ENCODE data around the gene LRP1B. TPM values are rescaled to one million over a fixed set of nuclear protein-coding genes. Genes with fewer than 3 reads are reported as not detected.
"Not testable (repeated sequence)": the region's sequence is repeated elsewhere in the genome, so short reads cannot be mapped to it uniquely, and the experiment has no call there.

The LRP1B gene
- polyA plus RNA-seq, 1 donor = 1.1 TPM

GRCh38 chr2:141021109-141021508 is 1109.7 kb downstream of the LRP1B start:
- DNase-seq = no peak

GRCh38 chr2:141020346-141020745 is 1110.5 kb downstream of the LRP1B start:
- no peak for DNase-seq

DNA sequence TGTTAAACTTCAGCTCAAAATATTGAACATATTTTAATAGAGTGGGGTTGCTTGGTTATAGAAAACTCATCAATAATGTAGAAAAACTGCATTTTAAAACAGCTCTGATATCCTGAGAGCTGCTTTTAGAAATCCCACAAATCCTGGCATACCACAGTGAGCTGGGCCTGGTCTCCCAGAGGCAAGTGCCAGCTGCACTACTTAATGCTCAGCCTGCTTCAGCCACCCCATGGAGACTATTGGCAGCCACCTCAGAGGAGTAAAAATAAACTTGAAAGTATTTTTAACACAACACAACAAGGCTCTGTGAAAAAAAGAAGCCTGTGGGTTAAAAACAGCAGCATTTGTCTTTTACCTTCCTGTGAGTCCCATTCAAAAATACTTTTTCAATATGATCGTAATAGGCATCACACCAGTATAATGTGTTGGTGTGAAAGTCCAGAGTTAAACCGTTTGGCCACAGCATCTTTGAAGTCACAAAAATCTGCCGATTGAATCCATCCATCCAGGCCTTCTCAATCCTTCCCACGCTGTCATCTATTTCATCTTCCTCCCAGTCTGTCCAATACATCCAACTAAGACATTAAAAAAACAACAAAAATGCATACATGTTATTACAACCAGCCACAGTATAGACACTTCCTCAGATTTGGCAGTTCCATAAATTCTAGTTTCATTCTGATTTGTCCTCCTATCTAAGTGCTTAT is 1115.3 kb downstream of the LRP1B start:
- DNase-seq = no peak

- DNase-seq = no peak
Observed at GRCh38 chr2:141003967-141004657, 1126.7 kb downstream of the LRP1B start.

- no peak for DNase-seq
Observed at GRCh38 chr2:141001750-141002149, 1129.1 kb downstream of the LRP1B start.

DNA sequence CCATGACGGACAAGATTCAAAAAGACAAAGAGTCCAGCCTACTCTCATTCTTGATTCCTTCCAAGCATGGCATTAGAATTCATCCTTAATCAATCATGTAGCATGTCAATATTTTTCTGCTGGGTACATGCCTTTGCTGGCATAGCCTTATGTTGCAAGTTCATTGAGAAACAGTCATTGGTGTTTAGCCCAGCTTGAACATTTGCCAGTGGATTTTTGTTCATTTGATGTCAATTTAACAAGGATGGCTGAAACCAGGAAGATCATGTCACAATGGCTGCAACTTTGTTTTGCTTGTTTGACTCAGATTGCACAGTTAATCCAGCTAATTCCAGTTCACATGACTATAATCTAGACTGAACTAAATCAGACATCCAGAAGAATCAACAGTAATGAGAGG is 1132.2 kb downstream of the LRP1B start:
- no peak for DNase-seq

DNA sequence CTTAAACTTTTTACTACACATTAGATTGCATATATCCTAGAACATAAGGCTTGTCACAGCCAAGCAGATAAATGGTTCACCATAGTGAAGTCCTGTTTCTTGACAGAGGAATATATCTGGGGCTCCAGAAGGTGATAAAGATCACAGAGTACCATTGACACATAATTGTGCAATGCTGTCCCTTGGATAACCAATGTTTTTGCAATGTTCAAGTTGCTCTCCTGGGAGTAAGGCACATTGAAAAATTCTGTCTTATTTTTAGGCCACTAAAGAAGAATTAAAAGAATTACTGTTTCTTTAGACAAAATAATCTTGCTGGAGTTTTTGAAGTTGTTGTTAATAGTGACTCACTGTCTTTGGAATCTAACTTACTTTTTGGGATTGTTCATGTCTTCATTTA is 1132.8 kb downstream of the LRP1B start:
- DNase-seq = no peak

DNA sequence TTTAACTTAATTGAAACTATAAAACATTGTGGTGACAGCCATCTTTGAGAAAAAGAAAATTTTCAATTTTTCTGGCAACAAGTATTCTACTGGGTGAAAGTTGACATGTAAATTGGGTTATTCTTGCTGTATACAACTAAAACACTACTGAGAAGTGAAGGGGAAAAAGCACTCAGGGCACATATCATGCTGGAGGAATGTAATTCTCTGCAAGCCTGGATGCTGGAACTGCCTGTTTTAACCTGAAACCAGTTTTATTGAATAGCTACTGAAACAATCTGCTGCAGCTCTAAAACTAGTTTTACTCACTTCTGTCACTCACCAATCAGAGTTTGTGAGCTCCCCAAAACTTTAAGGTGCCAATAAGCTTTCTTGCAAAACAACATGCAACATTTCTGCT is 1136.0 kb downstream of the LRP1B start:
- DNase-seq = no peak

DNA sequence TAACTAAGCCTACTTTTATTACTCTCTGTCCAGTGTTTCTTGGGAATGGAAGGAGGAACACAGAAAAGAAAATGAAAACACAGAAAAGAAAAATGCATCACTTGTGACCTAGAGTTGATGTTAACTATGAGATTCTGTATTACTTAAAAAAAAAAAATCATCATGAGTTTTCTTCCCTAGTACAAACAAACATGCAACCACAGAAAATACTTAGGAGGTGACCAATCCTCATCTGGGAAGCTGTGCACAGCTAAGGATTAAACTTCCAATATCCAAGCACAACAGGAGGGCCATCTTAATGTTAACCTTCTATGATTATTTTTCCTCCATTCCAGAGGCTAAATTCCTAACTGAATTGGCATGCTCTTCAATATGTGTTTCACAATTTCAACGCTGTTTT is 1140.4 kb downstream of the LRP1B start:
- DNase-seq = no peak

DNA sequence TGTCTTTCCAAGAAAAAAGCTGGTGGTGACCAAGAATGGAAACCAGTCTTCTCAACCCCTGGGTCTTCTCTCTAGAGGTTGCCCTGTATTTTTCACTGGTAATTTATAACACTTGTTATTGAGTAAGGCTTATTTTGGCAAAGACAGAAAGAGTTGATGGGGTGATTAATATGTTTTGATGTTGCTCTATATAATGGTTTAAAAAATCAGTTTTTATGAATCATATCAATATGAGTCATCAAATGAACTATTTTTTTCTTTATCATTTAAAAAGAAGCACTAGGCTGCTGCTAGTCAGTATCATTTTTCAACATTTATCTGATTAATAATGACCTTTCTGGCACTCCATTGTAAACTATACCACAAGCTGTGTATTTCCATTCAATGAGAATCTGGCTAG is 1142.2 kb downstream of the LRP1B start:
- DNase-seq = no peak

- no peak for DNase-seq
Observed at GRCh38 chr2:140986456-140986855, 1144.4 kb downstream of the LRP1B start.

GRCh38 chr2:140975237-140975636 is 1155.6 kb downstream of the LRP1B start:
- no peak for DNase-seq

DNA sequence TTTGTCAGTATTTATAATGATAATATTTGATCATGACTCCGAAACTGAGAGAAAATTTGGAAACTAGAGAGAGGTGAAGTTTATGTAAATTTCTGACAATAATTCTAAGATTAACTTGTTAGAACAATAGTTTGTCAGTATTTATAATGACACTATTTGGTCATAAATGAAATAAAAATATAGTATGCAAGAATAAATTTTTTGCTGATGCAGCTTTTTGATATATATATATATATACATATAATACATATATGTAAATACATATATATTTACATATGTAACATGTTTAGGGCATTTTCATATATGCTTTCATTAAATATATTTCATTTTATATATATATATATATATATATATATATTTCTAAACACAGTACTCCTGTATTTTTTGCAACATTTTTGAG is 1158.1 kb downstream of the LRP1B start:
- DNase-seq = no peak

- DNase-seq = not testable (repeated sequence)
Observed at GRCh38 chr2:140964324-140964723, 1166.5 kb downstream of the LRP1B start.

DNA sequence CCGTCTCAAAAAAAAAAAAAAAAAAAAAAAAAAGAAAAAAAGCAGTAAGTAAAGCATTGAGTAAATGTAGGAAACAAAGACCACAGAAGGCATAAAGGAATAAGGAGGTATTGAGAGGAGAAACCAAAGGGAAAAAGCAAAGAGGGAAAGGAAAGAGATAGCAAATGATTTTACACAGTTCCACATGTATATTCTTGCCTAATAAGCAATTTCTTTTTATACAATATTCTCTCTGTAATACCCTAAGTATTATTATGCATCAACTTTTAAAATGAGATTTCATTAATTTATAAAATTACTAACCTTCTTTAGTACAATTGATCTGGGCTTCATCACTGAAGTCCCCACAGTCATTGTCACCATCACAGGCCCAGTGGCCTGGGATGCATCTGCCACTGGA is 1180.9 kb downstream of the LRP1B start:
- no peak for DNase-seq

- DNase-seq = no peak
Observed at GRCh38 chr2:140947236-140947635, 1183.6 kb downstream of the LRP1B start.

- DNase-seq = no peak
Observed at GRCh38 chr2:140943867-140944266, 1186.9 kb downstream of the LRP1B start.

DNA sequence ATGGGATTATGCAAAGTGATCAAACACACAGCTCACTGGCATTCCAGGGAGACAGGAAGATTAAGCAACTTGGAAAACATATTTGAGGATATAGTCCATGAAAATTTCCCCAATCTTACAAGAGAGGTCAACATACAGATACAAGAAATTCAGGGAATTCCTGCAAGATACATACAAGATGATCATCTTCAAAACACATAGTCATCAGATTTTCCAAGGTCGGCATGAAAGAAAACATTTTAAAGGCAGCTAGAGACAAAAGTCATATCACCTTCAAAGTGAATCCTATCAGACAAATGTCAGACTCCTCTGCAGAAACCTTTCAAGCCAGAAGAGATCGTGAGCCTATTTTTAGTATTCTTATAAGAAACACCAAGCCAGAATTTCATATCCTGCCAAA is 1188.5 kb downstream of the LRP1B start:
- no peak for DNase-seq

GRCh38 chr2:140929849-140930248 is 1201.0 kb downstream of the LRP1B start:
- peak; percentile 8 for DNase-seq

DNA sequence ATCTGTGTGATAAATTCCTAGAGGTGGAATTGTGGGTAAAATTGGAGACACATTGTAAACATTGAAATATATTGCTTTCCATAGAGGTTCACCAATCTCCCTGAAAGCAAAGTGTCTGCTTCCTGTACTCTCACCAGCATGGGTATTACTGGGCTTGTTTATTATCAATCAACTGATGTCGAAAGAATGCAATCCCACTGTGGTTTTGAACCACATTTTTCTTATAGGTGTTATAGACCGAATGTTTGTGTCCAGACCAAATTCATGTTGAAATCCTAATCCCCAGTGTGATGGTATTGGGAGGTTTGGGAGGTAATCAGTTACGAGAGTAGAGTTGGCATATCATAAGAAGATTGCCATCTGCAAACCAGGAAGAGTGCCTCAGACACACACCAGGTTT is 1212.4 kb downstream of the LRP1B start:
- no peak for DNase-seq

DNA sequence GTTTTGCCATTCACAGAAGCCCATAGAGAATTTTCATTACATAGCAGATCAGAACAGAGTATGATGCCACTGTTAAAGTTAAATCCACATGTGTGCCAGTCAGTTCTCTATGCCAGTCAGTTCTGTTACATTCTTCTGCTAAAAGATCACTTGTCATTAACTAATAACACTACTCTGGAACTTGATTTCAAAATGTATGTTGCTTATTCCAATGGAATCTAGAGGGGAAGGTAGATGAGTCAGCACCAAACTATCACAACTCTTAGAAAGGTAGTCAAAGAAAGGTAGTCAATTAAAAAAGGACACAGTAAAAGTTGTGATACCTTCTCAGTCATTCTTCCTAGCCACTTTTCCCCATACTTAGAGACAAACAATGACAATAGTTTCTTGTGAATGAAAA is 1214.4 kb downstream of the LRP1B start:
- no peak for DNase-seq

GRCh38 chr2:140910683-140911082 is 1220.1 kb downstream of the LRP1B start:
- no peak for DNase-seq

DNA sequence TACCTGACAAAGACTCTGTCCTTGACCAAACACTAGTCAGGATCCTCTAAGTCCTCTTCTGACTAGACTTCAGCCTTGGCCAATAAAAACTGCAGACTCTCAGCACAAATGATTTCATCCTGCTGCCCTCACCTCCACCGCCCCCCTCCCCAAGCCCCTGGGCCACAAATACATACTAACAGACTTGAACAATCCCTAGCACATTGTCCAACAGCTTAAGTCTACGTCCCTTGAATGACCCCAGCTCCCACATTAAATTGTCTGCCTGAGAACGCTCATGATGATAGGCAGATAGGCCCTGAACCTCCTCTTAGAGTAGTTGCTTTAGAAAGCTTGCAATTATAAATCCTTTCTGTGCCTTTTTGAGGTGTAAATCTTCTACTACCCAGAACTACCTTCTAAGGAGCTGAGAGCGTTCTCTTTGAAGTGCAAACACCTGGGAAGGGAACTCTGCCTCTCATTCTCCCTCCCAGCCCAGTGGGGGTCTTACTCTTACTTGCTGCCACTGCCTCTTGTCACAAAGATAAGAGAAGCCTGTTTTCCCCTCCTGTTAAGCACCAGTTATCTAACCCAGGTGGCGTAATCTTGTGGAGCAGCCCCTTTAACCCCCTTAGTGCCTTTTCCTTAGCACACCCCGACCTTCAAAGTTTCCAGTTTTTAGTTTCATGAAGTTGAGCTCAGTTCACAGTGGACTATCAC is 1225.6 kb downstream of the LRP1B start:
- DNase-seq = peak; percentile 8
